MM.1S (cell line): ENCODE measurements around the gene CENPB.

Experiments used
- CTCF ChIP-seq: fragments of 300-600 bp; sonication (generic); IDR thresholded peaks from 2 replicates; pipeline ENCODE4 v1.5.1; 2016; ENCODE audit warnings: antibody characterized with exemption, low read length, mixed read lengths
- EZH2 ChIP-seq: fragments of 300-600 bp; sonication (generic); optimal IDR thresholded peaks from 2 replicates; pipeline ENCODE3; 2017; ENCODE audit warnings: low read depth, mild to moderate bottlenecking, antibody characterized with exemption, low read length, mixed read lengths
- EZH2phosphoT487 ChIP-seq: fragments of 300-600 bp; sonication (generic); IDR thresholded peaks from 2 replicates; pipeline ENCODE4 v1.6.1; 2018; ENCODE audit warnings: antibody characterized with exemption, low read length

GRCh38 chr20:3811467-3812258 lies 25.1 kb upstream of the CENPB start:
- no peak for TF ChIP-seq CTCF
- TF ChIP-seq EZH2, result no peak
- no peak for TF ChIP-seq EZH2phosphoT487
